GM18868 (cell line): ENCODE measurements around the gene CEP72.
"Not testable (repeated sequence)": the region's sequence is repeated elsewhere in the genome, so short reads cannot be mapped to it uniquely, and the experiment has no call there.

Experiments
- ATAC-seq: cut with Tn5 transposase; IDR thresholded peaks from one replicate; pipeline ENCODE4 v1.9.1; 2021; ENCODE audit warnings: mild to moderate bottlenecking, moderate library complexity; ENCODE audit not compliant: unreplicated experiment

The CEP72 gene

DNA sequence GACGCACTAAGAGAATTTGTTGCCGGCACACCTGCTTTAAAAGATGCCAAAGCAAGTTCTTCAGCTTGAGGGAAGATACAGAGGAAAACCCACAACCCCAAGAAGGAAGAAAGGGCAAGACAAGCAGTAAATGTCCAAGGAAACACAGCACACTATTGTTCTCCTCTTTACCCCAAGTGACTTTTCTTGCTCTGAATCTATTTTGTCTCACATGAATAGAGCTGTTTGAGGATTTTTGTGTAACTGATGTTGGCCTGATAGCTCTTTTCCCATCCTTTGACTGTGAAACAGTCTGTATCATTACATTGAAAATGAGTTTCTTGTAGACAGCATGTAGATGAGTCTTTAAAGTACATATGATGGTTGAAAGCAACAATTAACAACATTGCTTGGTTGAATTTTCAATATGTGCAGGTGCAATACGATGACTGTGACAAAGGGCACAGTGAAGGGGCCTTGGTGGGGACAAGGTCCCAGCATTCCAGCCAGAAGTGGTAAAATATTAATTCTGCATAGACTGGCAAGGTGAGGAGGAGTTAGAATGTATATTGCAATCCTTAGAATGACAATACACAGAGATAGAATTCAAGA is 16.8 kb upstream of the CEP72 start:
- ATAC-seq: no peak

DNA sequence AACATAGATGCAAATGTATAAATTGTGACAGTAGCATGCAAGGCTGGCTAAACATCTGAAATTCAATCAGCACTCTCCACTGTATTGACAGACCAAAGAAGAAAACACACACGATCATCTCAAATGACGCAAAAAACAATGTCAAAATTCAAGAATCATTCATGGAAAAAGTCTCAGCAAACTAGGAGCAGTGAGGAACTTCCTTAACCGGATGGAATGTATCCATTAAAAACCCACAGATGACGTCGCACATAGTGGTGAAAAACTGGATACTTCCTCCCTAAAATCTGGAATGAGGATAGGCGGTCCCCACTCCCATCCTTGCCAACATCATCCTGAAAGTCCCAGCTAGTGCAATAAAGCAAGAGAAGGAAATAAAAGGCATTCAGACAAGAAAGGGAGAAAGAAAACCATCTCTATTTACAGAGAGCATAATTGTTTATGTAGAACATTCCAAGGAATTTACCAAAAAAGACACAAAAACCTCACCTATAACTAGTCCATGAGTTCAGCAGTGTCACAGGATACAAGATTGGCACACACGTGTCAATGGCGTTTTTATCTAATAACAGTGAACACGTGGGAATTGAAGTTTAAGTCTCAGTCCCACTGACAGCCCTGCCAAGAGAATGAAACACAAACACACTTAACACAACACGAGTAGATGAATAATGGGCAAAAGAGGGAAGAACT is 14.1 kb upstream of the CEP72 start:
- ATAC-seq: no peak

DNA sequence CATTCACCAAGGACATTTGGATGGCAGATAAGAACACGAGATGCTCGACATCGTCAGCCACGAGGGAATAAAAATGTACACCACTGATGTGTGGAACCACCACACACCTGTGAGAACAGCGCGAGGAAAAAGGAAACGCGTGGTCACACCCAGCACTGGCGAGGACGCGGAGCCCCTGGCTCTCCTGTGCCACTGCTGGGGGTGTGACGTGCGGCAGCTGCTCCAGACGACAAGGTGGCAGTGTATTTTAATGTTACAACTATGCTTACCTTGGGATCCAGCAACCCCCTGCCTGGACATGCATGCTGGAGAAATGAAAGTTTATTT is 13.6 kb upstream of the CEP72 start:
- ATAC-seq: no peak

DNA sequence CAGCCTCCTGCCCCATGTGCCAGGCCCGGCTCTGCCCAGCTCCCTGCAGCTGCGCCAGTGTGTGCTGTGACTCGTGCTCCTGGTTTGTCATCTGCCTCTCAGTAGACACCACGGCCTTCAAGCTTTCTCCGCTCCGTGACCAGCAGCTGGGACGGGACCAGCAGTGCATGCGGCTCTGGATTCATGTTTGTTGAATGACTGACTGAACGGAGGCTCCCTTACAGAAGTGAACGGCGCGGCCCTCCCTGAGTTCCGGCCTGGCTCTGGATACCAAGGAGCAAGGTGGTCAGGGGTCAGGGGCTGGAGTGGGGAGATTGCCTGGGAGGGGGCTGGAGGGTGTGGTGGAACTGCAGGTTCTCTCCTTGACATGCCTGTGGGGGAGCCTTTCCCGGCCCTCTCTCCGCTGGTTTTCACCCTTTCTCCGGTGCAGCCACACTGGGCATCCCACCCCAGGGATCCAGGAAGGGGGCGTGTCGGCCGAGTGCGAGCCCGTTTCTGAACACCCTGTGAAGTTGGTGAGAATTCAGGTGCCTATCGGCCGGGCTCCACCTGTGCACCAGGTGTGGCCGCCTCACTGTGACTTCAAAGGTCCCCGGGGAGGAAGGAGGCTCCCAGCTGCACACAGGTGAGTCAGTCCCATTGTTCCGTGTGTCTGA is 11.1 kb upstream of the CEP72 start:
- ATAC-seq: no peak

DNA sequence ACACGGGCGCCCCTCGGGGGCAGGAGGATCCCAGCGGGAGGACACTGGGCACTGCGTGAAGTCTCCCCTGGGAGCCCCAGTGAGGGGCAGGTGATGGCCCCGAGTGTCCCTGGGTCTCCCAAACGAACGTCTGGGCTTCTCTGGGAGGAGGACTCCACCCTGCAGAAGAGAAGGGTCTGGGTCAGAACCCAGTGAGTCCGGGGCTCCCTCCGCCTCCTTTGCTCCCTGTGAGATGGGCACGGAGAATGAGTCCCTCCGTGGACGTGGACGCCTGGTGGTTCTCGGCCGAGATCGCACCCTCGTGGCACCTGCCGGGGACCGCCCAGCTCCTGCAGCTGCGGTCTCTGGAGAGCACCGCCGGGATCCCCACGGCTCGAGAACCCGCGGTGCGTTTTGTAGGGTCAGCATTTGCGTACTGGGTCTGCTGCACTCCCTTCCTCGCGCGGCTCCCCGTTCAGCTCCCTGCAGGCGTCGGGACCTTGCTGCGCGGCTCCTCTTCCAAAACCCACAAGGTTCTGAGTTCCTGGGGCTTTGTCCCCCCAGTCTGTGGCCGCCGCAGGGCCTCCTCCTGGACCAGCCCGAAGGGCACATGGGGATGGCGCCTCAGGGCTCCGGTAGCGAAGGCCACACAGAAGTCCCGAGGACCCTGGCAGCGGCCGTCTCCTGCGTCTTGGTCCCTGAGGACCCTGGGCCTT is 10.2 kb upstream of the CEP72 start:
- ATAC-seq: no peak

DNA sequence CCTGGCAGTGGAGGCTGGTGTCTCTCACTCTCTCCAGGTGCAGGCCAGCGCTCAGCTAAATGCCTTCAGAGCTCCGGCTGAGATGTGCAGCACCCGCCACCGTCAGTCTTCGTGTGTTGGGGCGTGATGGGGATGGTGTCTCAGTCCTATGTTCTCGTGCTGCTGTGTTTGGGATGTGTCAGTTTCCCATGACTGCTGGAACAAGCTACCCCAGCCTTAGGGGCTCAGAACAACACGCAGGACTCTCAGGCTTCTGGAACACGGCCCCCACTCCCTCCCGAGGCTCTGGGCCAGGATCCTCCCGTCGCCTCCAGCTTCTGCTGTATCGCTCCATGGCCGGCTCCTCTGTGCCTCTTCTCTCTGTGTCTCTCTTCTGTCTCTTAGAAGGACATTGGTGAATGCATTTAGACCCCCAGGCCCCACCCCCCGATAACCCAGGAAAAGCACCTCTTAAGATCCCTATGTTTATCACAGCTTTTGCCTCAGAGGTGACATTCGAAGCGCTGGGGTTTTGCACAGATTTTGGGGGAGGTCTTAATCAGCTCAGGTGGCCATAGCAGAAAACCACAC is 9.6 kb upstream of the CEP72 start:
- ATAC-seq: no peak

DNA sequence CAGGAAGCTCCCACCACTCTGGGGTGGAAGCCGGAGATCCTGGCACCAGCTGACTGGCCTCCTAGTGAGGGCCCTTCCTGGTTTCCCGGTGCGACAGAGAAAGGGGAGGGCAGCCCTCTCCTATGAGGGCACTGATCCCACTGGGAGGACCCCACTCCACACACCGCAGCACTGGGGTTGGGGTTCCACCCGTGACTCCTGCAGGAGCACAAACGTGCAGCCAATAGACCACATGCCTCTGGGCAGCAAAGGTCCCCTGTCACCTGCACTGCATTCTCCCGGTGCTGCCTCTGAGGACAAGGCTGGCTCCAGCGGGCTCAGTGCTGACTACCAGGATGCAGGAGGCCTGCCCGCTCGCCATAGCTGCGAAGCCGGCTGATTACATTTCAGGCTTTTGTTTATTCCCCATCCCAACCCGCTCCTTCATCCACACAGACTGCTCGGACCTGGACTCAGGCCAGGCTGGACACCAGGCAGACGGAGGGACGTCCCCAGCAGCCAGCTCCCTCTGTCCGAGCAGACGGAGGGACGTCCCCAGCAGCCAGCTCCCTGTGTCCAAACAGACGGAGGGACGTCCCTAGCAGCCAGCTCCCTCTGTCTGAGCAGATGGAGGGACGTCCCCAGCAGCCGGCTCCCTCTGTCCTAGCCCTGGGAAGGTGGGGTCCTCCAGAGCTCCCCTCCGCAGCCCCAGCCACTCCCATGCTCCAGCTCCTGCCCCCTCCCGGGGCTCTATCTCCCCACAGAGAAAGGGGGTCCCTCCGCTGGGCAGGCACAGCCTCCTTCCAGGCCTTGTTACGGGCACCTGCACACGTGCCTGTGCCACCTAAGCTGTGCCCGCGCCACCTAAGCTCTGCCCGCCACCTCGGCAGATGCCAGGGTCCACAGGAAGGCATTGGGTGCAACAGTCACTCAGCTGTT is 8.8 kb upstream of the CEP72 start:
- no peak for ATAC-seq

DNA sequence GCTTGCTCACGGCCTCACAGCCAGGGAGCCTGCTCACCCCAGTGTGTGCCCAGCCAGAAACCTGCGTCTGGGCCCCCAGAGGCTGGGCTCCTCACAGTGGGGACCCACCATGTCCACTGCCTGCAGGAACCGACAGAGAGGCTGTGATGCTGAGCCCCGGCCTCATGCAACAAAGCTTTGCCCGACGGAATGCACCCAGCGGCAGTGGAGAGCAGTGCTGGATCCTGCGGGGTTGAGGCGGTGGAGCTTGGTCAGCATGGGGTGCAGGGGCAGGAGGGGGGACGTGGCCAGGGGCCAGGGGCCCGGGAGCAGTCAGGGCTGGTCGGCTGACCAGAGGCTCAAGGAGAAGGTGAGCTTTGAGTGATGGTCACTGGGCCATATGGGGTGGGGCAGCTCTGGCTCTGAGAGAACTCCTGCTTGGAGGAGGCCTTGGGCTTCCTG is 7.7 kb upstream of the CEP72 start:
- no peak for ATAC-seq

DNA sequence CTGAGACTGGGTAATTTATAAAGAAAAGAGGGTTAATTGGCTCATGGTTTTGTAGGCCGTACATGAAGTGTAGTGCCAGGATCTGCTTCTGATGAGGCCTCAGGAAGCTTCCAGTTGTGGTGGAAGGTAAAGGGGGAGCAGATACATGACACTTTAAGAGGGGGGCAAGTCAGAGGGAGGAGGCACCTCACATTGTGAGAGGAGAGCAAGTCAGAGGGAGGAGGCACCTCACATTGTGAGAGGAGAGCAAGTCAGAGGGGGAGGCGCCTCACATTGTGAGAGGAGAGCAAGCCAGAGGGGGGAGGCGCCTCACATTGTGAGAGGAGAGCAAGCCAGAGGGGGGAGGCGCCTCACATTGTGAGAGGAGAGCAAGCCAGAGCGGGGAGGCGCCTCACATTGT is 7.0 kb upstream of the CEP72 start:
- ATAC-seq: not testable (repeated sequence)

DNA sequence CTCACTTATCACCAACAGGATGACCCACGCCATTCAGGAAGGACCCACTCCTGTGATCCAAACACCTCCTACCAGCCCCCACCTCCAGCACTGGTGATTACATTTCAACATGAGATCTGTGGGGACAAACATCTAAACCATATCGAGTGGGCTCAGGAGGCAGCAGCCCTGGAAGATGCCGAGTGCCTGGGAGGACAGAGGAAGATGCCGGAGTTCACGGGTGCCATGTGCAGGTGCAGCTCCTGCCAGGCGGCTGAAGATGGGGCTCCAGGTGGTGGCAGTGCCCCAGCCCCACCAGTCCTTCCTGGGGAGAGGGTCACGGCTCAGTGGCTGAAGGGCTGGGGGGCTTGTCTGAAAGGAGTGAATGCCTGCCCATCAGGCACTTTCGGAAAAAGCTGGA is 6.1 kb upstream of the CEP72 start:
- no peak for ATAC-seq

DNA sequence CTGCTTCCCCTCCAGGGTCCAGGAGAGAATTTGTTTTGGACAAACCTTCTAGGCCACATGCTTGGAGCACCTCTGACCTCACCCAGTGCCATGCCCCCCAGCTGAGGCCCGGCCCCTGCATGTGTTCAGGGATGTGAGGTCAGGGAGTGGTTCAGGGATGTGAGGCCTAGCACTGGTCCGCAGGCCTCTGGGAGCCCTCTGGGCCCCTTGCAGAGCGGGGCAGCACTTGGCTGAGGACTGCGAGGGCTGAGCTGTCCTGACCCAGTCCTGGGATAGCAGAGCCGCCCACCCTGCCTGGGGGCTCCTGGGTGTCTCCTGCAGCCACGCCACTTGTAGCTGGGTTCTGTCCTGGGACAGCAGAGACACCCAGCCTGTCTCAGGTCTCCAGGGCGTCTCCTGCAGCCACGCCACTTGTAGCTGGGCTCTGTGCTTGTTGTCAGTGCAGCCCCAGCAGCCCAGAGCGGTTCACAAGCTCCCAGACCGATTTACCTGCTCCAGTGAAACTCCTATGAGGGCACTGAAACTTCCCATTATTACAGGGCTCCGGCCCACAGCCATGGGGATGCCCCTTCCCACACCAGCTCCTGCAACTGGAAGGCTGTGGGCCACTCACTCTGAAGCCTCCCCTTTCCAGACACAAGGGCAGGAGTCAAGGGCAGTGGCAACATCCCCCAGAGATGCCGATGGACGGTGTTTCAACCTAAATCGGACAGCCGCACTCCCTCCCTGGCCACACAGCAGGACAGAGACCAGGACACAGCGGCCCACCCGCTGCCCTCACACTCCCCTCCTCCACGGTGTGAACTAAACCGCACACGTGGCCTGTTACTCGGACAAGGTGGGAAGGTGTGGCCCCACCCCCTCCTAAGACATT is 5.4 kb upstream of the CEP72 start:
- ATAC-seq: no peak

DNA sequence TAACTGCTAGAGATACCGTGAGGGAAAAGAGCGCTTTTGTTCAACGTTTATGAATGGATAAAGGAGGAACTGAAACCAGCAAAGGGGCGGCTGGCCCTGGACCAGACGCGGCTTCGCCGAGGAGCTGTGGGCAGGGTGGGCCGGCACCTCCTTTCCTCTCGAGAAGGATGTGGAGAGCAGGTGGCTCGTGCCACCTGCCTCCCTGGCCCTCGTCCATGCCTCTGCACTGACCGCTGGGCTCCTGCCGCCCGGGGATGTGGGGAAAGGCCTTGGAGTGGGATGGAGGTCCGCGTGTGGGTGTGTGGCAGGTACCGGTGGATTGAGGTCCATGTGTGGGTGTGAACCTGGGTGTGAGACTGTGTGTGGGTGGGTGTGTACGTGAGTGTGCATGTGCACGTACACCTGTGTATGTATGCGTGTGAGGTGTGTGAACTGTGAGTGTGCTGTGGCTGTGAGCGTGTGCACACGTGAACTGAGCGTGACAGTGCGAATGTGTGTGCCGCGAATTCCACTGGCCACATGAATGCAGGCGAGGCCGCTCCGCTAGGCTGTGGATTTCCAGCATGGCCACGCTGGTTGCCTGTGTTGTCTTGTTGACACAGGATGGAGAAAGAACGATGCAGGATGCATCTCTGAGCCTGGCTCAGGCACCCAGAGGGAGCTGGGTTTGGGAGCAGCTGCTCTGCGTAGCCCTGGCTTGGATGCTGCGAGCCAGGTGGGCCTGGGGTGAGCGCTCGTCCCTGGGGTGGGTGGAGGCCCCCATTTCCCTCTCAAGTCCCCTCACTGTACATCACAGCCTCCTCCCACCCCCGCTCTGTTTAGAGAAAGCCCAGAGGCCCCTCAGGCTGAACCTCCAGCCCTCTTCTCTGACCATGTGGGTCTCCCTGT is 4.4 kb upstream of the CEP72 start:
- ATAC-seq: peak; percentile 50

DNA sequence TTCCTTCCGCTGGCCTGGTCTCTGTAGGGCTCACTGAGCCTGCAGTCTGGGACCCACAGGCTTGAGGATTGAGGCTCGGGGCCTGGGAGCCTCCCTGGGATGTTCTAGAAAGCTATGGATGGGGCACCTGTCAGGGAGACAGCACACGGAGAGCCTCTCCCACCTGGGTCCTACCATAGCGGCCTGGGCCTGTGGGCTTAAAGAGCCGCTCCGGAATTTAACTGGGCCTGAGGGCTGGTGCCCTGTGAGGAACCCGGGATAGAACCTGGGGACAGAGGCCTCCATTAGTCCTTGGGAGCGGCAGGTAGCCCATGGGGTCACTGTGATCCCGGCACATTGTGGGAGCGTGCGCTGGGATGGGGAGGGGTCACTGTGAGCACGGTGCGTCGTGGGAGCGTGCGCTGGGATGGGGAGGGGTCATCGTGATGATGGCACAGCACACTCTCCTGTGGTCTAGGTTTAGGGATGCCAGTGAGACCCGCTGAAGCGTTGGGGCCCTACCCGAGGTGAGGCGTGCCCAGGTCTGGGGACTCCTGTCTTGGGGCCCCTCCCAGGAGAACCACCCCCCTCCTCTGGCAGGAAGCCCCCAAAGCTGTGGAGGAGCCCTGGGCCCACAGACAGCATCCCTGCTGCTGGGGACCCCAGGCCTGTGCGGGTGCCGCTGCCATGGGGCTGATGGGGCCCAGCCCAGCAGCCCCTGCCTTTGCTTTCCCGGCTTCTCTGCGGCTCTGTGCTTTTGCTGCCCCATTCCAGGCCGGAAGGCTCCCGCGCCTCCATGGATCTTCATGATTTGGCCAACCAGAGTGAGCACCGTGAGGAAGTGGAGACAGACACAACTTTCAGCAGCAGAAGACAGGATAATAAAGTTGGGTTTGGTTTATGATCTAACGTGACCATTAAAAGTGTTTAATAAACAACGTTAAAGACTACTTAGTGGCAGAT is 3.4 kb upstream of the CEP72 start:
- ATAC-seq: no peak

DNA sequence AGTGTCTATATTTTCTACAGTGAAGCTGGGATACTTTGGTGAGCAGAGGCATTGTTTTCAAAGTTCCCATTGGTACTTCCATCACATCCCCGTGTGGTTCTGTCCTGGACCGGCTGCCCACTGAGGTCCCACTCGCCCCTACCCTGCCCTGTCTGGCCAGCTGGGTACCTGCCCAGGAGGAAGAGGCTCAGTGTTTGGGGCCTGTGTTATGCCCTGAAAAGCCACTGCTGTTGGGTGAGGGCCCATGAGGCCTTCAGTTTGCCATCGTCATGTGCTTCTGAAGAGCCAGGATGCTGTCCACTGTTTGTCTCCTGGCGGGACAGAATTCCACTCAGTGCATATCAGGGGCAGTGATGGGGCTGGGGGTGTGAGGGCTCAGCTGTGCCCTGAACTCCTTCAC is 2.6 kb upstream of the CEP72 start:
- ATAC-seq: no peak

DNA sequence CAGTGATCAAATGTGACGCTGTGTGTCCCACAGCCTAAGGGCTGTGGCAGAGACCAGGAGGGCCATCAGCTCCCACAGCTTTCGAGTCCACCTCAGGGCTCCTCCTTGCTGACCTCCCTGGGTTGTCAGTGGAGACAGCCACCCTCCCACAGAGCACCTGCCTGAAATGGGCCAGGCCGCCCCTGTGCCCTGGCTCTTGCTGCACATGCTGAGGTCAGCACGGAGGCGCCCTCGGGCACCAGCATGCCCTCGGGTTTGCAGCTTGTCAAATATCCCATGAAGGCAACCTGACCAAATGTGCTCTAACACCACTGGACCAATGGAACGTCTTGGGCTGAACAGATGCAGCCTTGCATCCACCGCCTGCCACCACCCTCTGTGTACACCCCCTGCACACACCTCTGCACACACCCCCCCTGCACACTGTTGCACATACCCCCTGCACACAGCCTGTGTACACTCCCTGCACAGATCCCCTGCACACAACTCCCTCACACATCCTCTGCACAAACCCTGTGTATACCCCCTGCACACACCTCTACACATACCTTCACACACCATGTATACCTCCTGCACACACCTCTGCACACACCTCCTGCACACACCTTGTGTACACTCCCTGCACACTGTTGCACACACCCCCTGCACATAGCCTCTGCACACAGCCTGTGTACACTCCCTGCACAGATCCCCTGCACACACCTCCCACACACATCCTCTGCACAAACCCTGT is 2.0 kb upstream of the CEP72 start:
- ATAC-seq: no peak

DNA sequence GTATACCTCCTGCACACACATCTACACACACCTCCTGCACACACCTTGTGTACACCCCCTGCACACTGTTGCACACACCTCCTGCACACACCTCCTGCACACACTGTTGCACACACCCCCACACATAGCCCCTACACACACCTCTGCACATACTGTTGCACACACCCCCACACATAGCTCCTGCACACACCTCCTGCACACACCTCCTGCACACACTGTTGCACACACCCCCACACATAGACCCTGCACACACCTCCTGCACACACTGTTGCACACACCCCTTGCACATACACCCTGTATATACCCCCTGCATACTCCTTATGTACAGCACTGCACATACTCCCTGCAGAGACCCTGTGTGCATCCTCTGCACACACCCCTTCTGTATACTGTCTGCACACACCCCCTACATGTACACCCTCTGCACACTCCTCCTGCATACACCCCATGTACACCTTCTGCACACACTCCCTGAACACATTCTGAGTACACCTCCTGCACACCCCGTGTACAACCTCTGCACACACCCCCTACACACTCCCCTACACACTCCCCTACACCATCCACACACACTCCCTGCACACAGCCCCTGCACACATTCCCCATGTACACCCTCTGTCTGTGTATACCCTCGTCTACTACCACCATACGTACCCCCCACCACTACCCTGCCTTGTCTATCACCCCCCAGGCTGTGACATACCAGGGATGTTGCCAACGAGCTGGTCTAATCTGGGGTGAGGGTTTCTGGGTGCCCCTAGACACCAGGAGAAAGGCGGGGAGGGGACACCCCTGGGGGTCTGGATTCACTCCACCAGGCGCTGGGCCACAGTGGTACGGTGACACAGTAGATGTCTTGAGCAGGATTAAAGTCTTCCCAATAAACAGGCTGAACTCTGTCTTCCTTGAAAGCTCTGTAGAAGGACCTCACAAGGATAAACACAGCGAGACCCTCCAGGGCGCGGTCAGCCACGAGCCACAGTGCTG is 1.1 kb upstream of the CEP72 start:
- no peak for ATAC-seq
